HG03457 (cell line): ENCODE data around the gene CHMP1A.

Experiments used
- ATAC-seq: cut with Tn5 transposase; IDR thresholded peaks from one replicate; pipeline ENCODE4 v1.9.1; 2021; ENCODE audit warnings: moderate number of reproducible peaks; ENCODE audit not compliant: unreplicated experiment

The CHMP1A gene

DNA sequence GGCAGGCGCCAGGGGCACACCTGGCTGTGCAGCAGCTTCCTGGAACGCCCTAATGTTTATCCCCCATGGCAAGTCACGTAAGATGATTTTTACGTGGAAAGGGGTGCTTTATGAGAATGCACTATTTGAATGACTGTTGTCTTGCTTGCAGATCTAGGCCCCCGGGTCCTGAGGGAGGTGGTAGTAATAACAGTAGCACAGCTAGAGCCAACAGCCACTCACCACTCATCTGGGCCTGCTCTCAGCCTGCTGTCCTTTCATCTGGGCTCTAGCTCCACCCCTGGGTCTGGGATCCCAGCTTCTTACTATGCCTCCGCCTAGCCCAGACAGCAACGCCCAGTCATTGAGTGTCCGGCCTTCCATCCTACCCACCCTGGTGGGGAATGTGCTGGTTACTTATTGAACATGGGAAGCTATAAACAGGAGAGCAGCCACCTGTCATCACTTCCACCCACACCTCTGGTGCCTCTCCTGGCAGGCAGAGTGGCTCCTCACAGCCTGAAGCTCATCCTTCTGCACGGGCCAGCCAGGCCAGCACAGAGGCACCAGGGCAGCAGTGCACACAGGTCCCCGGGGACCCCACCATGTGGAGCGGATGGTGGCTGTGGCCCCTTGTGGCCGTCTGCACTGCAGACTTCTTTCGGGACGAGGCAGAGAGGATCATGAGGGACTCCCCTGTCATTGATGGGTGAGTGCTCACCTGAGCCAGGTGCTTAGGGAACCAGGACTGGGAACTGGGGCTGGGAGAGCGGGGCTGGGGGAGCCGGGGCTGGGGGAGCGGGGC, 27.5 kb downstream of the CHMP1A start:
- ATAC-seq: no peak

DNA sequence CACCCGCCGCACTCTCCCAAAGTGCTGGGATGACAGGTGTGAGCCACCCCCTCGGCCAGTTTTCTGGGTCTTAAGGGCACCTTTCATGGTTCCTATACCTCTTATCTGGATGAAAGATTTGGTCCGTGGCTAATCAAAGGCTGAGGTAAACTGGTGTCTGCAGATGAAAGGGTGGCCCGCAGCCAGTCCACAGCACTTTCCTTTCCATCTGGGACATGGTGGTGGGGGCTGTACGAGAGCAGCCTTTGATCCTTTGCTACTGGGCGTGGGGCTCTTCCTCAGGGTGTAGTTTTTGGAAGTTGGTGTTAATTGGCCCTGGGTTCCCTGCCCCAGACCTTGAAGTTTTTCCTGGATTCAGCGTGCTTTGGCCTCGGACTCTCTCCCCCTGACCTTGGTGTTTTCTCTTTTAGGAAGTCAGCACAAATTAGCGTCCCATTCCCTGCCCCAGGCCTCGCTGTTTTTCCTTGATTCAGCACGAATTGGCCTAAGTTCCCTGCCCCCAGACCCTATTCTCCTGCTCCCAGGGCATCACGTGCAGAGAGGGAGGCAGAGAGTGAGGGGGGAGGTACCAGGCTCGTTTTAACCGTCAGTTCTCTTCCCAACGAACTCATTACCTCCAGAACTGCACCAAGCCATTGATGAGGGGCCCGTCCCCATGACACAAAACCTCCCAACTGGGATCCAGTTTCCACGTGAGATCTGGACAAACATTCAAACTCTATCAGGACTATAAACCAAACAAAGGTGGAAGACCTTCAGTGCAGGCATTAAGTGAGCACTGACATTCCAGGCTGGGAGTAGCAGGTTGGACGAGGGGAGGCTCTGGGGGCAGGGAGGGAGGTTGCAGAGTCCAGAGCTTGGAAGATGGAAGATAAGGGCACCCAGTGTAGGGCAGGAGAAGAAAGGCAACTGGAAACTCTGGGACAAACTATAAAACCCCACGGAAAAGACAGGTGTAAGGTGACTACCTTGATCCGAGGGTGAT, 32.4 kb downstream of the CHMP1A start:
- no peak for ATAC-seq

GRCh38 chr16:89623511-89624261, 33.8 kb downstream of the CHMP1A start:
- no peak for ATAC-seq

GRCh38 chr16:89621698-89622409, 35.7 kb downstream of the CHMP1A start:
- no peak for ATAC-seq

- ATAC-seq: no peak
These were observed 36.3 kb downstream of the CHMP1A start for GRCh38 chr16:89621136-89621697.

DNA sequence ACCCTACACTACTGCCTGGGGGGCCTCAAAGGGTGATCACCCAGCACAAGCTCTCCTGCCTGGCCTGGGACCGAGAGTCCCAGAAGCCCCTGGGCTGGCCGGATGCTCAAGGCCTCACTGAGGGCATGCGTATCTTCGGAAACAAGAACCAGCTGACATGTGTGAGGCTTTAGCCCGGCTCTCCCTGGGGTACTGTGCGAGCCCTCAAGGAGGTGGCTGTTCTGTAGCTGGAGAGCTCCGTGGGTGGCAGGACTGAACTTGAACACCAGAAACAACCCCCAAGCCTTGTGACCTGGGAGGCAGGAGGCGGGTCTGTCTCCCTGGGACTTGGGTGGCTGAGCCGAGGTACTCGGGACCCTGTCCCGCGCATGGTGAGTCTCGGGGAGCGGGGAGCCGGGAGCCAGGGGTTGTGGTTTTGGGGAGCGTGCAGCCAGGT, 37.1 kb downstream of the CHMP1A start:
- ATAC-seq: no peak

DNA sequence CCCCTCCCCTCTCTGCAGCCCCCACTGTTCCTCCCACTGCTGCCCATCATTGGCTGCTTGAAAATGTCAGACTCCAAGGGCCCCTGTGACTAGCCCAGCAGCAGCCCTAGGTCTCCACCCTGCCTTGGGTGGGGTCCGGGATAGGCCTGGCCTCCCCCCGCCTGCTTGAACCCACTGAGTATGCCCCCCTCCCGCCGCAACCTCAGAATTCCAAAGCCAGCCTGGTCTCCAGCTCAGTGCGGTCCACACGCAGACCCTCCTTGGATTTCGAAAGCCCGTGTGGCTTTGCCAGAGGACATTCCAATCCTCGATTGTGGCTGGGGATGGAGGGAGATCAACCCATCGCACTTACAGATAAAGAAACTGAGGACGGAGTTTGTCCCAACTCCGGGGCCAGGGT, 37.7 kb downstream of the CHMP1A start:
- no peak for ATAC-seq

- no peak for ATAC-seq
These were observed 39.2 kb downstream of the CHMP1A start for GRCh38 chr16:89618109-89618998.

DNA sequence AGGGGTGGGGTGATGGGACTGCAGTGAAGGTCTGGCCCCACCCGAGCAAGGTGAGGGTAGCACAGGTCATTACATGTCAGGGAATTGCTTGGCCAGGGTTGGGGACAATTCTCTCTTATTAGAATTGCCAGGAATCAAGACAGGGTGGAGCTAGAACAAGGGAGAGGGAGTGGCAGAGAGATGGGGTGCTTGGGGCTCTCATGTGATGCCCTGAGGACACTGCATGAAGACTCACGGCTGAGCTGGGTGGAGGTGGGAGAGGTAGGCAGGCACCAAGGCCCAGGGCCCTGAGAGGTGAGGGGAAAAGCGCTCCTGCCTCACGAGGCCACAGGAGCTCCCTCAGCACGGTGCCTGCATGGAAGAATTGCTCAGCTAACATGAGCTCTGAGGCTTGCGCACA, 40.5 kb downstream of the CHMP1A start:
- no peak for ATAC-seq

DNA sequence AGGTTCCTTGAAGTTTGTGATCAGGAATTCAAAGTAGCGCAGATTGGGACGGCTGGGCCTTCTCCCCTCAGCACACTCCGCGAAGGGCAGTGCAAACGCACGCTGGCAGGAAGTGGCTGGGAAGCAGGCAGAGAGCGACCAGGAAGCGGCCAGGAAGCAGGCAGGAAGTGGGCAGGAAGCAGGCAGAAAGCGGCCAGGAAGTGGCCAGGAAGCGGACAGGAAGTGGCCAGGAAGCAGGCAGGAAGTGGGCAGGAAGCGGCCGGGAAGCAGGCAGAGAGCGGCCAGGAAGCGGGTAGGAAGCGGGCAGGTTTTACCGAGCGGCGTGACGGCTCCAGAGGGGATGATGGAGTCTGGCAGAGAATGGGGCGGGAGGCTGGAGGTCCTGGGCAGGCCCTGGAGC, 40.9 kb downstream of the CHMP1A start:
- no peak for ATAC-seq

- no peak for ATAC-seq
These were observed 41.9 kb downstream of the CHMP1A start for GRCh38 chr16:89615596-89616090.

DNA sequence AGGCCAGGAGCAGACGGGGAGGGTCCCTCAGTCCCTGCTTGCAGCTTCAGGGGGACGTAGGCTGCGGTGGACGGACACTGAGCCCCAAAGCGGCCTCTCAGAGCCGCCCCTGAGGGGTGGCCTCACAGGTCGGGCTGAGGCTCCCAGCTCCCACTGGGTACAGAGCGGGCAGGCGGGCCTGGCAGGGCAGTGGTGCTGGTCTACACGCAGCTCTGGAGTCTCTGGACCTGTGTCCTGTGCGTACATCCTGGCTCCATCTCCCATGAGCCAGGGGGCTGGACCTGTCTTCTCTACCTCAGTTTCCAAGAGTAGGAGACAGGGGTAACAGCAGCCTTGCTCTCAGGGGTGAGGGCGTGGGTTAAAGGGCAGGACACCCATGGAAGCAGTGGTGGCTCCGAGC, 42.3 kb downstream of the CHMP1A start:
- no peak for ATAC-seq

DNA sequence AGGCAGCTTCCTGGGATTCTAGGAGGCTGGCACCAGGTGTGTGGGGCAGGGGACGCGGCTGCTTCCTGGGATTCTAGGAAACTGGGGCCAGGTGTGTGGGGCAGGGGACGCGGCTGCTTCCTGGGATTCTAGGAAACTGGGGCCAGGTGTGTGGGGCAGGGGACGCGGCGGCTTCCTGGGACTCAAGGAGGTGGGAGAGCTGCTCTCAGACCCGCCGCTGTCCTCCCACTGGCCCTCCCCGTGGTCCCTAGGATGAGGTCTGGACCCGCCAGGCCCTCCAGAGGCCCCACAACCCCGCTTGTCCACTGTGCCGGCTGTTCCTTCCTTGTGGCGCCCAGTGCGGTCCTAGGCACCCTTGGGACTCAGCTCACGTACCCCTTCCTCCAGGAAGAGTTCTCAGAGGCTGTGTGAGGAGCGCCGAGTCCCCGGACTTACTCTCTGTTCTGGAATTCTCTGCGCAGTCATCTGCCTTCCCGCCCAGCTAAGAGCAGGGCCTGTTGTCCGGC, 43.5 kb downstream of the CHMP1A start:
- no peak for ATAC-seq

GRCh38 chr16:89613231-89613953, 44.1 kb downstream of the CHMP1A start, which contains the start of gene DPEP1:
TSS of gene DPEP1 (plus strand) at chr16:89613642. CDS start at chr16:89630411, 16,769 bp downstream.
- no peak for ATAC-seq

GRCh38 chr16:89612415-89613166, 44.9 kb downstream of the CHMP1A start:
- no peak for ATAC-seq

GRCh38 chr16:89610108-89610453, 47.4 kb downstream of the CHMP1A start:
- ATAC-seq: no peak
